GM23338 (cell line): ENCODE measurements around the gene CDR2L. TPM values are rescaled to one million over a fixed set of nuclear protein-coding genes. Genes with fewer than 3 reads are reported as not detected.
A peak's percentile ranks its signal among the peaks of the same experiment; 100 is the strongest.

Experiments
- ATAC-seq: fragments of 200-7000 bp; cut with Tn5 transposase; 3 replicates; pipeline ENCODE4 v1.9.1; 2020
- DNase-seq: peaks from one replicate; pipeline ENCODE4 v3.0.0-alpha.2; 2015; ENCODE audit warnings: low spot score
- H2AFZ ChIP-seq: fragments of 200-600 bp; sonication (generic); 2 replicates; pipeline ENCODE4 v1.8.0; 2016; ENCODE audit warnings: antibody characterized with exemption, mild to moderate bottlenecking, moderate library complexity
- H3F3A ChIP-seq: fragments of 200-600 bp; sonication (generic); replicated peaks from 2 replicates; pipeline ENCODE4 v1.8.0; 2017; ENCODE audit warnings: antibody characterized with exemption, mixed run types, low read depth
- H3K27ac ChIP-seq: fragments of 200-600 bp; sonication (generic); 2 replicates; pipeline ENCODE4 v1.6.1; 2016; ENCODE audit warnings: low read depth
- H3K27me3 ChIP-seq: fragments of 200-600 bp; sonication (generic); 2 replicates; pipeline ENCODE4 v1.8.0; 2016; ENCODE audit warnings: mild to moderate bottlenecking, mixed run types, moderate library complexity; ENCODE audit not compliant: insufficient read depth
- H3K36me3 ChIP-seq: fragments of 200-600 bp; sonication (generic); 2 replicates; pipeline ENCODE4 v1.8.0; 2016; ENCODE audit warnings: mild to moderate bottlenecking; ENCODE audit not compliant: insufficient read depth
- H3K4me1 ChIP-seq: fragments of 200-600 bp; sonication (generic); 2 replicates; pipeline ENCODE4 v1.8.0; 2016; ENCODE audit warnings: mild to moderate bottlenecking, moderate library complexity; ENCODE audit not compliant: insufficient read depth
- H3K4me2 ChIP-seq: fragments of 200-600 bp; sonication (generic); 2 replicates; pipeline ENCODE4 v1.7.1; 2017; ENCODE audit warnings: mixed run types
- H3K4me3 ChIP-seq: fragments of 200-600 bp; sonication (generic); 2 replicates; pipeline ENCODE4 v1.6.1; 2016; ENCODE audit warnings: mixed run types
- H3K79me2 ChIP-seq: fragments of 200-600 bp; sonication (generic); replicated peaks from 2 replicates; pipeline ENCODE4 v1.8.0; 2017; ENCODE audit warnings: mild to moderate bottlenecking; ENCODE audit not compliant: insufficient read depth
- H3K9me2 ChIP-seq: fragments of 200-600 bp; sonication (generic); 2 replicates; pipeline ENCODE4 v1.8.0; 2017; ENCODE audit not compliant: insufficient read depth
- H4K20me1 ChIP-seq: fragments of 200-600 bp; sonication (generic); replicated peaks from 2 replicates; pipeline ENCODE4 v1.8.0; 2017; ENCODE audit warnings: mild to moderate bottlenecking; ENCODE audit not compliant: insufficient read depth
- H3K27ac Mint-ChIP-seq: 2 replicates; pipeline ENCODE4 v1.8.0; 2020; ENCODE audit warnings: inconsistent platforms, mild to moderate bottlenecking, moderate library complexity, mixed read lengths
- H3K27me3 Mint-ChIP-seq: 3 replicates; pipeline ENCODE4 v1.8.0; 2022; ENCODE audit warnings: low read depth, mild to moderate bottlenecking, moderate library complexity, mixed read lengths, inconsistent platforms; ENCODE audit not compliant: insufficient read depth, poor library complexity
- H3K36me3 Mint-ChIP-seq: 3 replicates; pipeline ENCODE4 v1.8.0; 2021; ENCODE audit warnings: low read depth, mild to moderate bottlenecking, inconsistent platforms, moderate library complexity, mixed read lengths
- H3K4me1 Mint-ChIP-seq: 3 replicates; pipeline ENCODE4 v1.8.0; 2020; ENCODE audit warnings: mild to moderate bottlenecking, inconsistent platforms, mixed read lengths
- H3K4me3 Mint-ChIP-seq: 3 replicates; pipeline ENCODE4 v1.8.0; 2021; ENCODE audit warnings: moderate library complexity, mild to moderate bottlenecking, inconsistent platforms, mixed read lengths
- H3K9me3 Mint-ChIP-seq: 3 replicates; pipeline ENCODE4 v1.8.0; 2020; ENCODE audit warnings: moderate library complexity, mild to moderate bottlenecking, inconsistent platforms, mixed read lengths
- CREB1 ChIP-seq: fragments of 250-450 bp; sonication (Bioruptor Pico); IDR thresholded peaks from 2 replicates; pipeline ENCODE4 v1.5.0; 2020; ENCODE audit warnings: low read depth, mild to moderate bottlenecking, moderate library complexity
- EZH2 ChIP-seq: fragments of 200-600 bp; sonication (generic); IDR thresholded peaks from one replicate; pipeline ENCODE4 v1.8.0; 2017; ENCODE audit warnings: antibody characterized with exemption, mild to moderate bottlenecking, low read depth; ENCODE audit not compliant: unreplicated experiment
- EZH2phosphoT487 ChIP-seq: fragments of 200-600 bp; sonication (generic); IDR thresholded peaks from one replicate; pipeline ENCODE4 v1.8.1; 2018; ENCODE audit warnings: antibody characterized with exemption; ENCODE audit not compliant: unreplicated experiment
- JUNB ChIP-seq: IDR thresholded peaks from one replicate; pipeline ENCODE4 v1.6.1; 2016; ENCODE audit warnings: antibody characterized with exemption; ENCODE audit not compliant: unreplicated experiment
- NANOG ChIP-seq: IDR thresholded peaks from 2 replicates; pipeline ENCODE4 v1.6.1; 2016; ENCODE audit warnings: antibody characterized with exemption, borderline replicate concordance
- POLR2AphosphoS5 ChIP-seq: IDR thresholded peaks from 2 replicates; pipeline ENCODE4 v1.6.1; 2016; ENCODE audit warnings: antibody characterized with exemption, low read depth
- REST ChIP-seq: IDR thresholded peaks from one replicate; pipeline ENCODE4 v1.6.1; 2018; ENCODE audit warnings: antibody characterized with exemption; ENCODE audit not compliant: unreplicated experiment
- ZNF331 ChIP-seq: fragments of 250-450 bp; sonication (Bioruptor Pico); IDR thresholded peaks from 2 replicates; pipeline ENCODE4 v1.5.0; 2020; ENCODE audit warnings: low read depth, mild to moderate bottlenecking, moderate library complexity
- ZNF462 ChIP-seq: fragments of 250-450 bp; sonication (Bioruptor Pico); IDR thresholded peaks from 2 replicates; pipeline ENCODE4 v1.5.0; 2020; ENCODE audit warnings: mild to moderate bottlenecking, moderate library complexity
- polyA plus RNA-seq: library from polyadenylated mRNA; unstranded; fragments of >200 nt; fragmentation: Nextera tagmentation; extraction: Ambion mirVana; gene quantifications from 2 replicates; pipeline ENCODE4 v1.2.1, GENCODE V29; 2016
- total RNA-seq: library from RNA; depleted of rRNA; stranded (reverse); fragments of >200 nt; shearing (Covaris generic); gene quantifications from 2 replicates; pipeline ENCODE4 v1.2.3, GENCODE V29; 2014

Gene CDR2L
- total and polyA plus RNA-seq, 2 experiments from 2014 or later = 17.7 to 35.8 TPM

GRCh38 chr17:75012096-75012345, 24.6 kb downstream of the CDR2L start:
- no peak for TF ChIP-seq EZH2
- TF ChIP-seq POLR2AphosphoS5 = no peak
- TF ChIP-seq REST = no peak
- TF ChIP-seq CREB1 (CRISPR knock-in tag) = no peak
- TF ChIP-seq EZH2phosphoT487 = no peak
- TF ChIP-seq ZNF331 (CRISPR knock-in tag) = no peak
- no peak for TF ChIP-seq JUNB
- no peak for TF ChIP-seq NANOG
- no peak for TF ChIP-seq ZNF462
- Histone ChIP-seq H3K27me3 (no peaks in the 10 kb centered on the region), H3K4me1 (peaks cover 20% of the 10 kb centered on the region), H3K9me2 (no peaks in the 10 kb centered on the region), H4K20me1 (no peaks in the 10 kb centered on the region), H3K4me2 (peak overlapping the region; percentile 99), H2AFZ (peak overlapping the region; percentile 100), H3K36me3 (no peaks in the 10 kb centered on the region), H3K27ac (peak overlapping the region; percentile 100), H3F3A (peaks cover 14% of the 10 kb centered on the region), H3K79me2 (peaks cover 17% of the 10 kb centered on the region), H3K4me3 (peak overlapping the region; percentile 88)
- Mint-ChIP-seq H3K27me3 (peaks cover 4% of the 10 kb centered on the region), H3K4me1 (peaks cover 26% of the 10 kb centered on the region), H3K9me3 (no peaks in the 10 kb centered on the region; the same call in 1 of the 3 replicates), H3K27ac (peak overlapping the region; percentile 96), H3K36me3 (peaks cover 18% of the 10 kb centered on the region), H3K4me3 (peak overlapping the region; percentile 84)
- DNase-seq (no peak), ATAC-seq (no peak)
